Lung (tissue), 12 donors: Measurements from ENCODE around the gene SLC7A6OS. TPM values are rescaled to one million over a fixed set of nuclear protein-coding genes. Genes with fewer than 3 reads are reported as not detected.

Experiments
- ATAC-seq: fragments of 200-7000 bp; cut with Tn5 transposase; one replicate; pipeline ENCODE4 v1.9.1; 2020; ENCODE audit warnings: moderate number of reproducible peaks; ENCODE audit not compliant: insufficient read depth, low FRiP score
- DNase-seq, 3 donors: peaks; one replicate each; pipeline ENCODE4 v3.0.0-alpha.2; 2013 to 2017
- H3K27ac ChIP-seq, 2 donors: one replicate each; pipeline ENCODE4 v1.5.1; 2013; ENCODE audit warnings: mild to moderate bottlenecking in 2 of 2, moderate library complexity in 2 of 2, control low read depth in 1 of 2, inconsistent platforms in 1 of 2, low read depth in 1 of 2, low read length in 1 of 2
- H3K27me3 ChIP-seq, 3 donors: one replicate each; pipeline ENCODE4 v1.5.1; 2013; ENCODE audit warnings: low read length in 2 of 3; ENCODE audit not compliant: control insufficient read depth in 3 of 3, insufficient read depth in 3 of 3
- H3K36me3 ChIP-seq, 4 donors: one replicate each; pipeline ENCODE4 v1.5.1; 2013; ENCODE audit warnings: low read length in 4 of 4, mild to moderate bottlenecking in 1 of 4, moderate library complexity in 1 of 4; ENCODE audit not compliant: control insufficient read depth in 4 of 4, insufficient read depth in 4 of 4
- H3K4me1 ChIP-seq, 5 donors: one replicate each; pipeline ENCODE4 v1.5.1; 2013; ENCODE audit warnings: low read length in 5 of 5, mild to moderate bottlenecking in 2 of 5, moderate library complexity in 1 of 5; ENCODE audit not compliant: control insufficient read depth in 5 of 5, insufficient read depth in 5 of 5
- H3K4me3 ChIP-seq: one replicate; pipeline ENCODE4 v1.5.1; 2013; ENCODE audit warnings: mild to moderate bottlenecking, control low read depth, moderate library complexity
- H3K9ac ChIP-seq, 2 donors: one replicate each; pipeline ENCODE4 v1.5.1; 2013; ENCODE audit warnings: low read length in 2 of 2, control low read depth in 1 of 2; ENCODE audit not compliant: insufficient read depth in 1 of 2
- H3K9me3 ChIP-seq, 4 donors: one replicate each; pipeline ENCODE4 v1.5.1; 2013; ENCODE audit warnings: low read length in 3 of 4, mild to moderate bottlenecking in 1 of 4, moderate library complexity in 1 of 4; ENCODE audit not compliant: control insufficient read depth in 4 of 4, insufficient read depth in 3 of 4
- WGBS, 2 donors: extraction: QIAGEN DNeasy Blood & Tissue Kit; methylation state at CpG; one replicate each; pipeline ENCODE4 v1.1.7; 2013; 5-methylcytosine and 5-hydroxymethylcytosine counted together
- polyA plus RNA-seq, 2 donors: library from polyadenylated mRNA; stranded (reverse); fragments of 200-250 nt; gene quantifications; one replicate each; pipeline ENCODE4 v1.2.1, GENCODE V29; 2013
- total RNA-seq, 2 donors: library from RNA; depleted of rRNA in 1 of 2; stranded (reverse); fragments of >200 nt in 1 of 2; gene quantifications; one replicate each; pipeline ENCODE4 v1.2.1, GENCODE V29; 2014 to 2021
- TF ChIP-seq, protein P1 (sequence below): IDR thresholded peaks from 2 replicates; pipeline ENCODE4 v1.5.1; 2012; ENCODE audit warnings: mild to moderate bottlenecking; ENCODE audit errors: control extremely low read depth, extremely low read depth
- donor health status: control.
- donor health status: control.
- donor health status: Bipolar disorder and iron deficiency.
- donor health status: healthy.
- donor health status: DM: yes; HTN: yes; CAD: no.

Gene SLC7A6OS
- total and polyA plus RNA-seq, 4 donors: 6.3 to 18.9 (median 12.0) TPM

DNA sequence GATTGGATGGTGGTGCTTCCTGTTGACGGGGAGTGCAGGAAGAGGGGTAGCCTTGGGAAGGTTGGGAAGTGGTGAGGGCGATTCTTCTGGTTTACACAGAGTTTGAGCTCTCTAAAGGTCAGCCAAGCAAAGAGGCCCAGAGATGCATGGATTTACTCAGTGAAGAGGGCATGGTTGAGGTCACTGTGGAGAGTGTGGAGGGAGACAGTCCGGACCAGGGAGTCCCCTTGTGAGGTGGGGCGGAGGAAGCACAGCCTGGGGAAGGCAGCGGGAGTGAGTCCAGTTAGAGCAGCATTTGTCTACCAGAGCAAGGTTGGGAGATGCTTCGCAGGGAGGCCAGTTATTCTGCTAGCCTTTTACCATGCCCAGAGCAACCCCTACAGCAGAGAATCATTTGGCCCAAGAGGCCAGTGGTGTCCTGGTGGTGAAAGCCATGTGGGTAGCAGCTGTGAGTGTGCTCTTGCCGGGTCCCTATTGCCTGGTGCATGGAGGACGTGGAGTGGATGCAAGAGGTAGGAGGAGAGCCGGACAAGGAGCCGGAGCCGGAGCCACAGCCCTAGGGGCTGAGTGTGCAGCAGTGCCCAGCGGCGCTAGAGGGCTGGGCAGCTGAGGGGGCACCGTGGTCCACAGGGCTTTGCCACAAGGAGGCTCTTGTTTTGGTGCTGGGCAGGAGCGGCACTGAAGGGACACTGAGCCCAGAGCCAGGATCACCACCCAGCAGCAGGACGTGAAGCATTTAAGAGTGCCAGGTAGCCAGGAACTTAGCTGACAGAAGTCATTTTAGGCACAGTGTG is 27.8 kb upstream of the SLC7A6OS start:
- Histone ChIP-seq H3K36me3 (peaks cover 0 to 45% (median 26%) of the 10 kb centered on the region in 4 donors), H3K27me3 (no peaks in the 10 kb centered on the region), H3K9ac (no peak overlapping the region), H3K4me1 (peaks cover 0 to 3% (median 0%) of the 10 kb centered on the region in 5 donors), H3K27ac (no peak overlapping the region), H3K4me3 (no peak overlapping the region), H3K9me3 (no peaks in the 10 kb centered on the region)
- no peak for ATAC-seq
- 95 to 96% methylated on average over 16 of the region's 16 CpGs for WGBS, 2 donors
- TF ChIP-seq, protein P1, sequence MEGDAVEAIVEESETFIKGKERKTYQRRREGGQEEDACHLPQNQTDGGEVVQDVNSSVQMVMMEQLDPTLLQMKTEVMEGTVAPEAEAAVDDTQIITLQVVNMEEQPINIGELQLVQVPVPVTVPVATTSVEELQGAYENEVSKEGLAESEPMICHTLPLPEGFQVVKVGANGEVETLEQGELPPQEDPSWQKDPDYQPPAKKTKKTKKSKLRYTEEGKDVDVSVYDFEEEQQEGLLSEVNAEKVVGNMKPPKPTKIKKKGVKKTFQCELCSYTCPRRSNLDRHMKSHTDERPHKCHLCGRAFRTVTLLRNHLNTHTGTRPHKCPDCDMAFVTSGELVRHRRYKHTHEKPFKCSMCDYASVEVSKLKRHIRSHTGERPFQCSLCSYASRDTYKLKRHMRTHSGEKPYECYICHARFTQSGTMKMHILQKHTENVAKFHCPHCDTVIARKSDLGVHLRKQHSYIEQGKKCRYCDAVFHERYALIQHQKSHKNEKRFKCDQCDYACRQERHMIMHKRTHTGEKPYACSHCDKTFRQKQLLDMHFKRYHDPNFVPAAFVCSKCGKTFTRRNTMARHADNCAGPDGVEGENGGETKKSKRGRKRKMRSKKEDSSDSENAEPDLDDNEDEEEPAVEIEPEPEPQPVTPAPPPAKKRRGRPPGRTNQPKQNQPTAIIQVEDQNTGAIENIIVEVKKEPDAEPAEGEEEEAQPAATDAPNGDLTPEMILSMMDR: no peak
- no peak for DNase-seq

- Histone ChIP-seq H3K4me3 (no peak overlapping the region), H3K9me3 (no peaks in the 10 kb centered on the region), H3K27me3 (no peaks in the 10 kb centered on the region), H3K27ac (no peak overlapping the region), H3K9ac (no peak overlapping the region), H3K36me3 (peaks cover 0 to 36% (median 19%) of the 10 kb centered on the region in 4 donors), H3K4me1 (peaks cover 0 to 13% (median 3%) of the 10 kb centered on the region in 5 donors)
- no peak for ATAC-seq
- TF ChIP-seq, protein P1: no peak
- no peak for DNase-seq
- 95 to 98% methylated on average over 5 of the region's 5 CpGs for WGBS, 2 donors
Measured at GRCh38 chr16:68335175-68335574, 24.4 kb upstream of the SLC7A6OS start.

DNA sequence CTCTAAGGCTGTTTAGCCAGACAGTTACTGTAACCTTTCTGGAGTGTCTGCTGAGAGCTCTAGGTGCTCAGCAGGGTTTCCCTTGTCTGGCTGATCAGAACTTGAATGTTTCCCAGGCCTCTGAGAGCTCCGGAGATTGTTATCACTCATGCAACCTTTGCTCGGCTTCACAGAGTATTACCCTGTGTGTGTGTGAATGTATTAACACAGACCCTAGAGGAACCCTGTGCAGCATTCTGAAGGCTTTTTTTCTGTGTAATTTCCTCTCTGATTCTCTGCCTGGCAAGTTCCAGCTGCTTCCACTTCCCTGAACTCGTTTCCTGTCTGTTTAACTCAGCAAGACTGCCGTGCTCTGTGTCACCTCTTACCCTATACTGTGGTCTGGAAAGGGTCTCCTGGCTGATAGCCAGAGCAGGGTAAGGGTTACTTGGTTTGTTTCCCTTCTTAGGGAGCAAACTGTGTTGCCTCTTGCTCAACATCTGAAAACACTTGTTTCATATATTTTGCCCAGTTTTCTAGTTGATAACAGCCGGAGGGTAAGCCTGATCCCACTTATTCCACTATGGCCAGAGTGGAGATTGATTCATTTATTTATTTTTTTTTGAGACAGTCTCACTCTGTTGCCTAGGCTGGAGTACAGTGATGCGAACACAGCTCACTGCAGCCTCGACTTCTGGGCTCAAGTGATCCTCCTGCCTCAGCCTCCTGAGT is 21.8 kb upstream of the SLC7A6OS start:
- H3K9ac ChIP-seq: peak overlapping the region in 1 of 2 donors; percentile 23

More for the DNA sequence above, 21.8 kb upstream of the SLC7A6OS start:
- TF ChIP-seq, protein P1: no peak
- Histone ChIP-seq H3K27me3 (no peaks in the 10 kb centered on the region), H3K9me3 (no peaks in the 10 kb centered on the region), H3K4me3 (no peak overlapping the region), H3K27ac (peak overlapping the region in 1 of 2 donors; percentile 92), H3K4me1 (peaks cover 0 to 15% (median 3%) of the 10 kb centered on the region in 5 donors), H3K36me3 (peaks cover 0 to 24% (median 6%) of the 10 kb centered on the region in 4 donors)
- ATAC-seq: peak; percentile 16
- WGBS, 2 donors: 22 to 26% methylated on average over 7 of the region's 7 CpGs
- DNase-seq: peak; percentile 50 to 74 (median 68)
